ACHN (cell line): ENCODE measurements around the gene LIME1.

Source experiments
- DNase-seq: peaks from one replicate; pipeline ENCODE4 v3.0.0-alpha.2; 2015
- in situ Hi-C: cut with HindIII; loops from 2 replicates; pipeline ENCODE4 v1.10.0; 2017; ENCODE audit warnings: low sequenced_read_pairs, low pct_ligation_motif_present, low pct_unique_long_range_greater_than_20kb

LIME1 gene

DNA sequence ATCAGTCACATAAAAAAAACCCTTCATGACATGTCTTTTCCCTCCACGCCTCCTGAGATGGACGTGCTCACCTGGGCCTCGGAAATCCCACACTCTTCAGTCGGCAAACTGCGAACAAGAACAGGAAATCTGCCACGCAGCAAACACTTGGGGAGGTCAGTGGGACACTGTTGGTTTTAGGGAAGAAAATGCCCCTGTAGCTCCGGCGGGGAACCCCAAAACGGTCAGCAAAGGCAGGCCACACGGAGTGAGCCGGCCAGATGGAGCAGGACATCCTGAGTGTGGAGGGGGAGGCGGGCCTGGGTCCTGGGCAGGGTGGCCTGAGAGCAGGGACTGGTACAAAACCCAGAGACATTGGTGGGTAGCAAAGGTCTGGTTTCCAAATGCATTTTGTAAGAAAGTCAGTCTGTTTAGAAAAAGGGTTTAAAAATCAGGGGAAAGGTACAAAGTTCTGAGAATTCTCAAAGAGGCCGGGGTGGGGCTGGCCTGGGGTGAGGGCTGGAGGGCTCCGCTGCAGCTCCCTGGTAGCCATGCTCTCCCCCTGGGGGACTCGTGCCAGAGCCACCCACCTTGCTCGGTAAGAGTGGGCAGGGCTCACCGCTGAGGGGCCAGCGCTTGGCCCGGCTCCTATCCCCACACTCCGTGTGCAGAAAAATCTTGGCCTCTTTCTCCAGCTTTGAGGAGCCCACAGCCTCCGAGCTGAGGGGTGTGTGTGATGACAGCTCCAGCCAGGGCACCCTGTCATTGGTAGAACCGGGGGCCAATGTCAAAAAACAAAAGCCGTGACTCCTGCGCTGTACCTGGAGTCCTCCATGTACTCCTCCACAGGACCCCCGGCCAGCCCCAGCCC is 8.3 kb downstream of the LIME1 start:
- in situ Hi-C loops = no loop called here
- DNase-seq = no peak

- no peak for DNase-seq
- in situ Hi-C loops = no loop called here
Measured at GRCh38 chr20:63745424-63745805, 9.0 kb downstream of the LIME1 start.

DNA sequence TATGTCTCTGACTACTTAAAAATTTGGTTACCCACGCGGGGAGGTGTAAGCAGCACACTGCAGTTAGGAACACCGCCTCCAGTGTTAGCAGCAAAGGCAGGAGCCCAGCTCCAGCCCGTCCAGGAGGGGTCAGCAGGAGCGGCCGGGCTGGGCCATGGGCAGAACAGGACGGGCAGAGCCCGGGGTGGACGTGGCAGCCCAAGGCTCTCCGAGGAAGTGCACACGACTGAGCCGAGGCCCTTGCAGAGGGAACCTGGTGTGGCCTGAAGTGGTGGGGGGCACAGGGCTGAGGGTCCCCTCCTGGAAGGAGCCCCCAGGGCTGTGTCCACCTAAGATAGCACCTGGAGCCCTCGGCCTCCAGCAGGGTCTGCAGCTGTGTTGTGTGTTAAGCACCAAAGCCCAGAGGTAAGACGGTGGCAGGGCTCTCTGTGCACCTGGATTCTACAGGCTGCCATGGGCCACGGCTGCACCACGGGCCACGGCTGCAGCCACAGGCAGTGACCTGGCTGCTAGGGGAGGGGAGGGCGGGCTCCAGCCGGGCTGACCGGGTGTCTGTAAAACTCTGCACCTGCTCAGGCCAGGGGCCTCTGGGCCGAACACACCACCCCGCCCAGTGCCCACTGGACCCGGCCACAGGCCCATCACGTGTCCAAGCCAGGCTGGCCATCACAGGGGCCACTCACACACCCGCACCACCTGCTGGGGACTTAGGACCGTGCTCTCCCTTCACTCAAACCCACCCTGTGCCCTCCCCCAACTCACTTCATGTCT is 9.7 kb downstream of the LIME1 start:
- in situ Hi-C loops = no loop called here

GRCh38 chr20:63746751-63747315 is 10.4 kb downstream of the LIME1 start:
- in situ Hi-C loops = no loop called here
- DNase-seq = no peak

More for the DNA sequence above, 9.7 kb downstream of the LIME1 start:
- no peak for DNase-seq

GRCh38 chr20:63747622-63748069 is 11.2 kb downstream of the LIME1 start:
- in situ Hi-C loops = no loop called here
- DNase-seq = no peak

GRCh38 chr20:63748070-63748933 is 11.8 kb downstream of the LIME1 start:
- in situ Hi-C loops = no loop called here
- DNase-seq = no peak

DNA sequence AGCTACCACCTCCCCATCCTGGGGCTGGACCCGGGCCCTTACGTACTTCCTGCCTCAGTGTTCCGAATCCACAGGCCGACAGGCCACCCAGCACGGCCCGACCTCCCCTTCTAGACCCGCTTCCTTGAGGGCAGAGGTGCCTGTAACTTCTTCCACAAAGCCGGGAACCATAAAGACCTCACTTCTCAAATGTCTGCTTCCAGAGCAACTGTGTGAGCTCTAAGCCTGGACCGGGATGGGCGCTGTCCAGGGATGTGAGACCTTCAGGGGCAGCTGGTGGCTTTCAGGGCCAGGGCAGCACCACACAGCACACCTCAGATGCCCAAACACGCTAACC is 12.4 kb downstream of the LIME1 start:
- in situ Hi-C loops = no loop called here
- no peak for DNase-seq

DNA sequence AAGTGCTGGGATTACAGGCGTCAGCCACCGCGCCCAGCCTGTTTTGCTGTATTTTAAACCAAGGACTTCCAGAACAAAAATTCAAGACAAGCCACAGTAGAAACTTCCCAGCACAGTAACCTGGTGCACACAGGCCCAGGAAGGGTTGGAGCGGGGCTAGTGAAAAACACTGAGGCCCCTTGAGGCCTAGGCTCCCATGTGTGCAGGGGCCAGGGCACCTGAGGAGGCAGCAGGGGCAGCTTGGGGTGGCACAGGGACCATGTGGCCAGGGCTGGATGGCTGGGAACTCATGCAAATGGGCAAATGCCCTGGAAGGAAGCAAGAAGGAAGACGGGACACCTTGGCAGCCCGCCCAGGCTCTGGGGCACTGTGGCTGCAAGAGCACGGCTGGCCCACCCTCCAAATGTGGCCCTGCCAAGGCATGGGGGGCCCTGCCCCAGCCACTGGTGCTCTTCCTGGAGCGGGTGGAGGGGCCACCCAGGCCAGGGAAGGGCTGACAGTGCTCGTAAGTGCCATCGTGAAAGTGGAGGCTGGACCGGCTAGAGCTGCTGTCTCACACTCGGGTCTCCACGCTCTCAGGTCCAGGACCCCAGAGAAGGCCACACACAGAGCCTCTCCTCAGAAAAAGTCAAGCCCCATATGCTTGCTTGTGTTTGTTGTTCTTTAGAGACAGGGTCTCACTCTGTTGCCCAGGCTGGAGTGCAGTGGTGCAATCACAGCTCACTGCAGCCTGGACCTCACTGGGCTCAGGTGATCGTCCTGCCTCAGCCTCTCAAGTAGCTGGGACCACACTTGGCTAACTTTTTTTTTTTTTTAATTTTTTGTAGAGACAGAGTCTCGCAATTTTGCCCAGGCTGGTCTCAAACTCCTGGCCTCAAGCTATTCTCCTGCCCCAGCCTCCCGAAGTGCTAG is 13.4 kb downstream of the LIME1 start:
- no peak for DNase-seq
- in situ Hi-C loops = no loop called here

DNA sequence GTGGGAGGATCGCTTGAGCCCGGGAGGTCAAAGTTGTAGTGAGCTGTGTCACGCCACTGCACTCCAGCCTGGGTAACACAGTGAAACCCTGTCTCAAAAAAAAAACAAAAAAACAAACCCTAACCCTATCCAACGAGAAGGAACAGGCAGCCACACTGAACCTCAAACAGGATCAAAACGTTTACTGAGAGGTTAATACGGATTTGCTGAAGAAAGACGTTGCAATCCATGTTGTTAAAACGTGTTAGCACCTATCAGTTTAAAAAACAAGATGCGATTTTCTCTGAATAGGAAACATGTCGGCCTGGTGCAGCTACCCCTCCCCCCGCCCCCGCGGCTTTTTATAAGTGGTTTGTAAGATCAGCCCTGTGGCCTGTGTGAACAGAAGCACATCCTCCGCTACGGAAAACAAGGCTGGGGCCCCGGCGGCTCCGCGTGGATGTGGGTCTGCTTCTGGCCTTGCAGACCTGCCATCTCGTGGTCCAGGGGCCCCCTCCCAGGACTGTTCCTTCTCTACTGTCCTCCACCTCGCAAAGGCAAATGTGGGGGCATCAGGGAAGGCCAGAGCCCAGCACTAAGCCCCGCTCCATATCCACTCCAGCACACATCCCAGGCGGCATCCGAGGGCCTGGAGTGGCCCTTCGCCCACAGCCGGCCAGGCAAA is 14.5 kb downstream of the LIME1 start:
- in situ Hi-C loops = no loop called here
- DNase-seq = no peak

DNA sequence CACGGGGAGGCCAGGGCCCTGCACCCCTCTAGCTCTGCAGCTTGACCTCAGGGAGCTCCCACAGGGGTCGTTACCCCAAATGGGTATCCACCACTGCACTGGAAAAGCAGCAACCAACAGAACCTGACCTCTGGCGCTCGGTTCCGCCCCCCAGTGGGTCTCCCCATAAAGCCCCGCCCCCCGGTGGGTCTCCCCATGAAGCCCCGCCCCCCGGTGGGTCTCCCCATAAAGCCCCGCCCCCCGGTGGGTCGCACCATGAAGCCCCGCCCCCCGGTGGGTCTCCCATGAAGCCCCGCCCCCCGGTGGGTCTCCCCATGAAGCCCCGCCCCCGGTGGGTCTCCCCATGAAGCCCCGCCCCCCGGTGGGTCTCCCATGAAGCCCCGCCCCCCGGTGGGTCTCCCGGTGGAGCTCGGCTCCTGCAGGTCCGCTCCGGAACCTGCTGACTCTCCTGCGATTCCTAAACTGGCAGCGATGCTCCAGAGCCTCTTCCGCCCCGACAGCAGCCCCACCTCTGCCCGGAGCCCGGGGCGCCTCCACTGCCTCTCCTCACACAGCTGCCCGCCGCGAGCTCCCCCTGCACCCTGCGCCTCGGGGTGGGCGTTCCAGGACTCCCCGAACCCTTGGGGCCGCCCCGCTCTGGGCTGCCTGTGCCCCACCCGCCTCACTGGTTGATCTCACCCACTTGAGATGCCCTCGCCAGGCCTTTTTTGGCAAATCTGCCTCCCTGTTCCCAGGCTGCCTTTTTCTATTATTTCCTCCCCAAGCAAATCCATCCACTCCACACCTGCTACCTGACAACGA is 15.2 kb downstream of the LIME1 start:
- no peak for DNase-seq
- in situ Hi-C loops = no loop called here

DNA sequence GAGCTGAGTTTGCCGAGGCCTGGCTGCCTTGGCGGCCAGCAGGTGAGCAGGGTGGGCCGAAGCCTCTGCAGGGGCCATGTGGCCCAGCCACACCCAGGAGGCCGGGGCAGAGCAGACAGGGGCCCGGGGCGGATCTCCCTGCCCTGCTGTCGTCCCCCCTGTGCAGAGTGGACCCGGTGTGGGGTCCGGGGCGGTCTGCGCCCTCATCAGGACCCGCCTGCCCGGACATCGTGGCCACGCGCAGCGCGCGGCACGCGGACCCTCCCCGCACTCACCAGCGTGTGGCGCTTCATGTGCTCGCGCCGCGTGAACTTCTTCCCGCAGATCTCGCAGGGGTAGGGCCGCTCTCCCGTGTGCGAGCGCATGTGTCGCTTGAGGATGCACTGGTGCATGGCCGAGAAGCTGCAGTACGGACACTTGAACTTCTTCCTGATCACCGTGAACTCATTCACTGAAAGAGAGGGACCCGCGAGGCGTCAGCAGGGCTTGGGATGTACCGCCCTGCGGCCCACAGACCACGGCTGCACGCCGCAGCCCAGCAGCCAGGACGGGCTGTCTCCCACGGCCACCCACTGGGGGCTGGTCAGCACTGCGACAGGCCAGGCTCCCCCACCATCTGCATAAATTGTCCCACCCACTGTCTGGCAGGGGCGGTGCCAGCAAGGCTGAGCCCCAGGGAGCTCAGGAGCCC is 16.1 kb downstream of the LIME1 start:
- in situ Hi-C loops = no loop called here
- DNase-seq = no peak

GRCh38 chr20:63753381-63753780 is 16.9 kb downstream of the LIME1 start:
- in situ Hi-C loops = no loop called here
- DNase-seq = no peak

- DNase-seq = no peak
- in situ Hi-C loops = no loop called here
Measured at GRCh38 chr20:63754008-63754407, 17.5 kb downstream of the LIME1 start.

DNA sequence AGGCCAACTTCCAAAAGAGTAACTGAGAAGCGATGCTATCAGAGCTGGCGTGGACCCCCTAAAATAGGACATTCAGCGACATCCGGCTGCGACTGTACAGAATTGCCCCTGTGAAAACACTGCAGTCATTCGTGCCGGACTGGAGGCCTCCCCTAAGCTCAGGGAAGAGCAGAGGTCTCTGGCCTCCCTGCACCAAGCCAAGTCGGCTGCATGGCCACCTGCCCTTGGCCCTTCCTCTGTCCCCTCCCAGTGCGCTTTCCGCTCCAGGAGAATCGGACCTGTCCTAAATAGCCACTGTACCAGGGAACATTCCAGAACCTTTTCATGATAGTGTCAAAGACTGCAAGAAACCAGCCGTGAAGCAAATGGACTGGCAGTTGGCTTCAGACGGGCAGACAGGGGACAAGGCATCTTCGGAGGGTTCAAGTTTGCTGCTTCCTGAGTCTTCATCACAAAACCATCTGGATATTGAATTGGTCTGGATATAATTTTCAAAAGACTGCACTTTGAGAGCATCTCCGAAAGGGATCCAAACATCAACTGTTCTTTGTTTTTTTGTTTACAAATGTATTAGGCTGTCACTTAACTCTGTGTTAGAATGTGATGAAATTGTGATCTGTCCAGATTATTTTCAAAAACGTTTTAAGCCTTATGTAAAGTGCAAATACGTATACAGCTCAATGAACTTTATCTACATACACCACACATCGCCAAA is 19.6 kb downstream of the LIME1 start:
- DNase-seq = no peak
- in situ Hi-C loops = no loop called here

DNA sequence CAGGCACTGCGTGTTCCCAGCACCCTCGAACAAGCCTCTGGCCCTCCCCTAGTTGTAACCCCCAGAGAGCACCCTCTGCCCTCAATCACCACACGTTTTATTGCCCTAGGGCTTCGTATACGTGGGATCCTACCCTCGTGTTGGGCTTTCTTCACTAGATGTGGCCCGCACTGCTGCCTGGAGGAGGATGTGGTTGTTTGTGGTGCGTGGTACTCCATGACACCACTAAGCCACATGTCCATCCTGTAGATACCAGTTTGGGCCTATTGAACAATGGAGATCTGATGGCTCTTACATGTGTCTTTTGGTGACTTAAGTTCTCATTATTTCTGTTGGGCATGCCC is 20.2 kb downstream of the LIME1 start:
- DNase-seq = no peak

GRCh38 chr20:63758152-63758551 is 21.7 kb downstream of the LIME1 start:
- in situ Hi-C loops = no loop called here
- no peak for DNase-seq

More for the DNA sequence above, 20.2 kb downstream of the LIME1 start:
- in situ Hi-C loops = no loop called here
